Karpas-422 (cell line): Measurements from ENCODE around the gene DIP2C. TPM values are rescaled to one million over a fixed set of nuclear protein-coding genes. Genes with fewer than 3 reads are reported as not detected.
"Not testable (repeated sequence)": the region's sequence is repeated elsewhere in the genome, so short reads cannot be mapped to it uniquely, and the experiment has no call there.

Experiments
- DNase-seq: peaks from one replicate; pipeline ENCODE4 v3.0.0-alpha.2; 2015
- H2AFZ ChIP-seq: fragments of 200-600 bp; sonication (generic); 2 replicates; pipeline ENCODE4 v1.6.1; 2014; ENCODE audit warnings: antibody characterized with exemption, low read length, mixed read lengths
- H3K27ac ChIP-seq: fragments of 200-600 bp; sonication (generic); 2 replicates; pipeline ENCODE4 v1.5.1; 2014; ENCODE audit warnings: mild to moderate bottlenecking, low read length, moderate library complexity
- H3K27me3 ChIP-seq: fragments of 200-600 bp; sonication (generic); 2 replicates; pipeline ENCODE4 v1.6.1; 2014; ENCODE audit warnings: low read length, mixed read lengths
- H3K36me3 ChIP-seq: fragments of 200-600 bp; sonication (generic); 2 replicates; pipeline ENCODE4 v1.6.1; 2014; ENCODE audit warnings: low read length, mixed read lengths; ENCODE audit not compliant: insufficient read depth
- H3K4me1 ChIP-seq: fragments of 200-600 bp; sonication (generic); 2 replicates; pipeline ENCODE4 v1.6.1; 2014; ENCODE audit warnings: mild to moderate bottlenecking, low read length, mixed read lengths
- H3K4me2 ChIP-seq: fragments of 200-600 bp; sonication (generic); 2 replicates; pipeline ENCODE4 v1.6.1; 2014; ENCODE audit warnings: low read length, low read depth, mild to moderate bottlenecking; ENCODE audit not compliant: poor library complexity, severe bottlenecking
- H3K4me3 ChIP-seq: fragments of 200-600 bp; sonication (generic); 2 replicates; pipeline ENCODE4 v1.5.1; 2014; ENCODE audit warnings: mild to moderate bottlenecking, antibody characterized with exemption, low read length, mixed read lengths
- H3K79me2 ChIP-seq: fragments of 200-600 bp; sonication (generic); 2 replicates; pipeline ENCODE4 v1.6.1; 2014; ENCODE audit warnings: mild to moderate bottlenecking, low read length, mixed read lengths
- H3K9ac ChIP-seq: fragments of 200-600 bp; sonication (generic); 2 replicates; pipeline ENCODE4 v1.6.0; 2014; ENCODE audit warnings: low read length
- H3K9me2 ChIP-seq: fragments of 200-600 bp; sonication (generic), shearing (Covaris generic); replicated peaks from 2 replicates; pipeline ENCODE4 v1.6.0; 2014; ENCODE audit warnings: mild to moderate bottlenecking, low read length, moderate library complexity; ENCODE audit not compliant: insufficient read depth
- H3K9me3 ChIP-seq: fragments of 300-700, 200-600 bp; sonication (generic); 2 replicates; pipeline ENCODE4 v1.6.1; 2014; ENCODE audit warnings: low read length, mixed read lengths
- H4K20me1 ChIP-seq: fragments of 200-600 bp; sonication (generic); 2 replicates; pipeline ENCODE4 v1.6.1; 2014; ENCODE audit warnings: mild to moderate bottlenecking, antibody characterized with exemption, low read length, low read depth; ENCODE audit not compliant: insufficient read depth
- total RNA-seq: library from RNA; depleted of rRNA; stranded (reverse); fragments of >200 nt; shearing (Covaris generic); gene quantifications from 2 replicates; pipeline ENCODE4 v1.2.3, GENCODE V29; 2014; ENCODE audit warnings: low replicate concordance

DIP2C gene
- total RNA-seq, 1 experiment from 2014 or later: 0.11 TPM

GRCh38 chr10:265816-266588 lies 423.5 kb downstream of the DIP2C start:
- not testable (repeated sequence) for H3K9me3 ChIP-seq, DNase-seq, H3K27me3 ChIP-seq, H3K4me1 ChIP-seq, H3K79me2 ChIP-seq, H3K27ac ChIP-seq, H3K4me2 ChIP-seq, H3K9me2 ChIP-seq, H2AFZ ChIP-seq, H3K9ac ChIP-seq, H3K4me3 ChIP-seq, H4K20me1 ChIP-seq, H3K36me3 ChIP-seq

- H3K27ac ChIP-seq, H3K4me3 ChIP-seq, H3K9me3 ChIP-seq: not testable (repeated sequence)
Measured at GRCh38 chr10:265074-265440, 424.4 kb downstream of the DIP2C start.

DNA sequence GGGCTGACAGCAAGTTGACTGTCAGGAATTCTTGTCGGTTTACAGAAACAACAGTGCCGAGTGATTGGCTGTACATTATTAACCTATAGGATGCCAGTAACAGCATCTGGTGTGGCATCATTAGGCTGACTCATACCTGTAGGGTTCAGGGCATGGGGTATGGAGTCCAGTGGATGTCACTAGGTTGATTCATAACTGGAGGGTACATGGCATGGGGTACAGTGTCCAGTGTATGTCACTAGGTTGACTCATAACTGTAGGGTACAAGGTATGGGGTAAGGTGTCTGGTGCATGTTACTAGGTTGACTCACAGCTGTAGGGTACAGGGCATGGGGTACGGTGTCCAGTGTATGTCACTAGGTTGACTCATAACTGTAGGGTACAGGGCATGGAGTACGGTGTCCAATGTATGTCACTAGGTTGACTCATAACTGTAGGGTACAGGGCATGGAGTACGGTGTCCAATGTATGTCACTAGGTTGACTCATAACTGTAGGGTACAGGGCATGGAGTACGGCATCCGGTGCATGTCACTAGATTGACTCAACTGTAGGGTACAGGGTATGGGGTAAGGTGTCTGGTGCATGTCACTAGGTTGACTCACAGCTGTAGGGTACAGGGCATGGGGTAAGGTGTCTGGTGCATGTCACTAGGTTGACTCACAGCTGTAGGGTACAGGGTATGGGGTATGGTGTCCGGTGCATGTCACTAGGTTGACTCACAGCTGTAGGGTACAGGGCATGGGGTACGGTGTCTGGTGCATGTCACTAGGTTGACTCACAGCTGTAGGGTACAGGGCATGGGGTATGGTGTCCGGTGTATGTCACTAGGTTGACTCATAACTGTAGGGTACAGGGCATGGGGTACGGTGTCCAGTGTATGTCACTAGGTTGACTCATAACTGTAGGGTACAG lies 425.1 kb downstream of the DIP2C start:
- H3K36me3 ChIP-seq, H2AFZ ChIP-seq, H3K4me1 ChIP-seq, H3K9ac ChIP-seq, H4K20me1 ChIP-seq, H3K4me3 ChIP-seq, H3K27me3 ChIP-seq, H3K79me2 ChIP-seq, H3K4me2 ChIP-seq, H3K27ac ChIP-seq, H3K9me2 ChIP-seq, H3K9me3 ChIP-seq, DNase-seq: not testable (repeated sequence)

More at GRCh38 chr10:265074-265440, 424.4 kb downstream of the DIP2C start:
- not testable (repeated sequence) for H3K4me2 ChIP-seq, H3K27me3 ChIP-seq, H3K36me3 ChIP-seq, H2AFZ ChIP-seq, H3K9me2 ChIP-seq, H4K20me1 ChIP-seq, H3K79me2 ChIP-seq, H3K4me1 ChIP-seq, DNase-seq, H3K9ac ChIP-seq

DNA sequence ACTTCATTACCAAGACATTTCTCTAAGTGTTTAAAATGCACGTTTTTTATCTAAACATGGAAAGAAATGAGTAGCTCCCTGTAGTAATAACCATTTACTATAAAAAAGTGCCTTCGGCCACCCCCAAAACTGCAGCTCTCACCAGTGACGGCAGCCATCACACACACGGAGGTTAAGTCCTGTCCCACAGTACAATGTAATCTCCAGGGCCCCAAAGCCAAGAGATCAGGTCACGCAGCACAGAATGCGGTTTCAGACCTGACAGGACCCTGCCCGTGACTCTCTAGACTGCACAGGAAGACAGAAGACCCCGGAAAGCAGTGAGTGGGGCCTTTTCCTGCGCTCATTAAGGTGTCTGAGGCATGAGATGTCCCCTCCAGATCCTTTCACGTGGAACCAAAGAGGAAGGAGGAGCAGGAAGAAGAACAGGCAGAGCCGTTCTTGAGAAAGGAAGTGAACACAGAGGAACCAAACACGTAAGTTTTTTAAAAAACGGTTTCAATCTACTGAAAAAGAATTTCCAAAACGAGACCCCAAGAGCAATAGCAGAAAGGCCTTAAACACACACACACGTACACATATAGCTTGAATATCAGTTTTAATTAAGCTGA lies 428.5 kb downstream of the DIP2C start:
- Histone ChIP-seq H3K27ac (no peak overlapping the region), H3K4me1 (no peaks in the 10 kb centered on the region), H3K9me2 (no peaks in the 10 kb centered on the region), H3K36me3 (no peaks in the 10 kb centered on the region), H3K4me3 (no peak overlapping the region), H4K20me1 (no peaks in the 10 kb centered on the region), H3K9ac (no peak overlapping the region), H3K4me2 (no peak overlapping the region), H2AFZ (no peak overlapping the region), H3K9me3 (no peaks in the 10 kb centered on the region), H3K79me2 (no peaks in the 10 kb centered on the region), H3K27me3 (no peaks in the 10 kb centered on the region)
- DNase-seq: no peak

DNA sequence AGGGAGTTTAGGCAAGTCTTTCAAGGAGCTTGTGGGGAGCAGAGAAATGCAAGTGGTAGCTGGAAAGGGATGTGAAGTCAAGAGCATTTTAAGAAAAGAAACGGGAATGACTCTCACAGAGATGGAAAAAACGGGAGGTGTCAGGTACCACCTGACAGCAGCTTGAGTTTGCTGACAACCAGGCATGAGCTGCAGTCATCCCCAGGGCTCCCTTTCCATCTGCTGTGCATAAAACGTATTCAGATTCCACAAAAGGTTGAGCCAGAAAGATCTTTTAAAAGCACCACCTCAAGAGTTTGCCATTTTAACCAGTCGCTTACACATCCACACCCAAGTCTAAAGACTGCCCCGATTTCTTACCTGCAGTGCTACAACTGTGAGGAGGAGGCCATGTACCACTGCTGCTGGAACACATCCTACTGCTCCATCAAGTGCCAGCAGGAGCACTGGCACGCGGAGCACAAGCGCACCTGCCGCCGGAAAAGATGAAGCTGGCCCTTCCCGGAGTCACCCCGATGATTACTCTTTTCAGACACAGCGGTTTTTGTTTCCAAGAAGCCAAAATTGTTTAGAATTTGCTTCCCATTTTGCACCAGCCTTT lies 437.4 kb downstream of the DIP2C start:
- Histone ChIP-seq H3K79me2 (no peaks in the 10 kb centered on the region), H3K4me2 (no peak overlapping the region), H3K4me3 (no peak overlapping the region), H3K27ac (no peak overlapping the region), H3K9ac (no peak overlapping the region), H4K20me1 (no peaks in the 10 kb centered on the region), H2AFZ (no peak overlapping the region), H3K36me3 (no peaks in the 10 kb centered on the region), H3K4me1 (no peaks in the 10 kb centered on the region), H3K27me3 (no peaks in the 10 kb centered on the region), H3K9me3 (no peaks in the 10 kb centered on the region), H3K9me2 (no peaks in the 10 kb centered on the region)
- no peak for DNase-seq

DNA sequence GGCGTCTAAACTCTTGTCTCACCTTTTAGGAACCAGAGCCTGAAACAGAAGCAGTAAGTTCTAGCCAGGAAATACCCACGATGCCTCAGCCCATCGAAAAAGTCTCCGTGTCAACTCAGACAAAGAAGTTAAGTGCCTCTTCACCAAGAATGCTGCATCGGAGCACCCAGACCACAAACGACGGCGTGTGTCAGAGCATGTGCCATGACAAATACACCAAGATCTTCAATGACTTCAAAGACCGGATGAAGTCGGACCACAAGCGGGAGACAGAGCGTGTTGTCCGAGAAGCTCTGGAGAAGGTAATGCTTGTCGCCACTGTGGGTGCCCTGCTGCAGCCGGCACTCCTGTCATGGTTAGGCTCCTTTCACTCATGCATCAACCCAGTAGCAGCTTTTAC lies 441.2 kb downstream of the DIP2C start:
- Histone ChIP-seq H3K27me3 (no peaks in the 10 kb centered on the region), H3K36me3 (no peaks in the 10 kb centered on the region), H3K9me3 (no peaks in the 10 kb centered on the region), H3K9ac (no peak overlapping the region), H3K4me1 (no peaks in the 10 kb centered on the region), H2AFZ (no peak overlapping the region), H4K20me1 (no peaks in the 10 kb centered on the region), H3K9me2 (no peaks in the 10 kb centered on the region), H3K27ac (no peak overlapping the region), H3K79me2 (no peaks in the 10 kb centered on the region), H3K4me2 (no peak overlapping the region), H3K4me3 (no peak overlapping the region)
- no peak for DNase-seq

DNA sequence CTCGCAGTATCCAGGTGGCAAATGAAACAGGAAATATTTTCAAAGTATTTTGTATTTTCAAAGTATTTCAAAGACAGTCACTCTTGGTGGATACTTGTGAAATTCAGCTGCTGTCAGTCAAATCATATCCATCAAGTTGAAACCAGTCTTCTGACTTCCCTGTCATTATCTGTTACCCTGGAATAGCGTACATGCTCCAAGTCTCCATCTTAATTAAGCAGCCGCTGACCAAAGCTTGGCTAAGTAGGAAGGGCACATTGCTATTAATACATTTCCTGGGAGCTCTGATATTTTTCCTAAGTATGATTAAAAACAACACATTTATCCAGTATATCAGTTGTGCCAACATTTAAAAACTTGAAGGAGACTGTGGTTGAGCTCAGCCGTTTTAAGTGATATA lies 442.0 kb downstream of the DIP2C start:
- Histone ChIP-seq H2AFZ (no peak overlapping the region), H4K20me1 (no peaks in the 10 kb centered on the region), H3K4me3 (no peak overlapping the region), H3K27me3 (no peaks in the 10 kb centered on the region), H3K4me2 (no peak overlapping the region), H3K9ac (no peak overlapping the region), H3K4me1 (no peaks in the 10 kb centered on the region), H3K27ac (no peak overlapping the region), H3K36me3 (no peaks in the 10 kb centered on the region), H3K9me2 (no peaks in the 10 kb centered on the region), H3K9me3 (no peaks in the 10 kb centered on the region), H3K79me2 (no peaks in the 10 kb centered on the region)
- no peak for DNase-seq

DNA sequence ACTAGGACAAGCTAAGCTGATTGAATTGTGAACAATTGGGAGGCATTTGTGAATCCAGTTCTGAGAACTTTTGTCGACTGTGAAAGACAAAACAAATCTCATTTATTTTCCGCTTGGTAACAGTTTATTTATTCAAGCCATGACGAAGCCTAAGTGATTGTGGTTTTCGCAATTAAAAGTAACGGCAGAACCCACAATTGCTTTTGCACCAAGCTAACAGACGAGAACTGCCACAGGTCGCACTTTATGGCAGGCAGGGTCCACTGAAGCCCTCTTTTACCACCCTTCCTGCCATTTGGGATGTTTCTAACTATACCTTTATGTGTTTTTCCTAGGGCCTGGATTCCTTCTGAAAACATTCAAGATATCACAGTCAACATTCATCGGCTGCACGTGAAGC lies 443.0 kb downstream of the DIP2C start:
- Histone ChIP-seq H3K9me2 (no peaks in the 10 kb centered on the region), H3K9ac (no peak overlapping the region), H3K36me3 (no peaks in the 10 kb centered on the region), H4K20me1 (no peaks in the 10 kb centered on the region), H3K4me2 (no peak overlapping the region), H3K79me2 (no peaks in the 10 kb centered on the region), H3K27me3 (no peaks in the 10 kb centered on the region), H3K27ac (no peak overlapping the region), H2AFZ (no peak overlapping the region), H3K4me3 (no peak overlapping the region), H3K9me3 (no peaks in the 10 kb centered on the region), H3K4me1 (no peaks in the 10 kb centered on the region)
- DNase-seq: no peak
